ENCODE data around the gene WDR54. TPM values are rescaled to one million over a fixed set of nuclear protein-coding genes. Genes with fewer than 3 reads are reported as not detected.

The WDR54 gene
- total and polyA plus RNA-seq, 2 donors (not counting 3 experiments of a cell fraction or from before 2014, with no cell fraction given), result 21.7 to 46.3 TPM

- Histone ChIP-seq H3K4me2 (ENCODE audit: insufficient read depth, low read length) (peak within 1 kb of the TSS; percentile 72), H3K9me3 (replicated peaks; ENCODE audit: control insufficient read depth, insufficient read depth, low read length) (no peaks in the 10 kb centered on the region), H2AFZ (ENCODE audit: low read depth, low read length) (peak within 1 kb of the TSS; percentile 75), H3K27me3 (ENCODE audit: control insufficient read depth in 2 of 2, insufficient read depth in 2 of 2, low read length in 2 of 2) (peaks cover 0 to 4% of the 10 kb centered on the region in 2 experiments), H3K27ac (ENCODE audit: insufficient read depth, low read depth, low read length) (no peak within 1 kb of the TSS), H3K9me1 (replicated peaks; ENCODE audit: control insufficient read depth, extremely low read depth, insufficient read depth, low read length) (no peaks in the 10 kb centered on the region), H3K36me3 (ENCODE audit: control insufficient read depth in 2 of 2, extremely low read depth in 1 of 2, insufficient read depth in 2 of 2, low read length in 2 of 2) (no peaks in the 10 kb centered on the region), H3K4me1 (ENCODE audit: control insufficient read depth, extremely low read depth, insufficient read depth, low read length) (peaks cover 22% of the 10 kb centered on the region), H3K79me2 (ENCODE audit: control insufficient read depth, insufficient read depth, low read length) (peaks cover 2% of the 10 kb centered on the region), H3K9ac (replicated peaks; ENCODE audit: extremely low read depth, insufficient read depth, low read length) (peak within 1 kb of the TSS; percentile 49), H3K4me3 (replicated peaks in 1 of 3; ENCODE audit: insufficient read depth in 1 of 3, low read depth in 1 of 3, low read length in 3 of 3) (peak within 1 kb of the TSS; percentile 59 to 77 (median 69)), H4K20me1 (replicated peaks; ENCODE audit: control insufficient read depth, extremely low read depth, insufficient read depth, low read length) (no peaks in the 10 kb centered on the region)
- dilution Hi-C loops (cut with MboI; ENCODE audit: extremely low pct_ligation_motif_present, low sequenced_read_pairs) (no loop called here), intact Hi-C loops (cut with micrococcal nuclease) (loop anchor here (1.0 to 2.0 kb wide), 6 partner anchors 10 to 74 kb away; partner anchors contain the start of genes AUP1, C2orf81, HTRA2 and MOGS)
- no peak for TF ChIP-seq JUN (IDR thresholded peaks at IDR 0.05; ENCODE audit: borderline replicate concordance, insufficient read depth, insufficient read length, low read depth)
- no peak for TF ChIP-seq POLR2A (IDR thresholded peaks at IDR 0.05; ENCODE audit: low read depth, low read length)
- TF ChIP-seq CTCF (IDR thresholded peaks at IDR 0.05; ENCODE audit: extremely low read depth in 1 of 2, insufficient read depth in 1 of 2, low read depth in 1 of 2, low read length in 2 of 2), result no peak
- peak; percentile 67 for TF ChIP-seq MAX (IDR thresholded peaks at IDR 0.05; ENCODE audit: insufficient read depth, insufficient read length)
- peak; percentile 52 for TF ChIP-seq POLR2AphosphoS5 (IDR thresholded peaks at IDR 0.05; ENCODE audit: insufficient read depth, low read depth, low read length)
- peak; percentile 51 for TF ChIP-seq FOS (IDR thresholded peaks at IDR 0.05; ENCODE audit: borderline replicate concordance, insufficient read depth, low read length)
- DNase-seq (ENCODE audit: low read depth, low spot score) (peak; percentile 99), FAIRE-seq (peak; percentile 100)
- ChIA-PET POLR2A (interaction anchor here (1.6 kb wide), 1 partner anchor 15 kb away, joined by 3 read pairs; no protein-coding TSS in a partner anchor), CTCF (interaction anchor here (0.7 to 2.7 kb wide), 9 partner anchors 9 to 631 kb away, joined by 3 to 15 read pairs (median 3); partner anchors contain the start of genes CCDC142 and TTC31)
- BruUV-seq (replicated peaks), result TSS peak; percentile 16
Observed at GRCh38 chr2:74454654-74455511, 33.4 kb downstream of the WDR54 start, which contains the start of gene INO80B. Gene INO80B, plus strand, starts transcription at chr2:74455087. Its CDS starts 30 bp downstream, at chr2:74455117.
